ENCODE measurements around the gene PIK3CA. TPM values are rescaled to one million over a fixed set of nuclear protein-coding genes. Genes with fewer than 3 reads are reported as not detected.

The PIK3CA gene
- polyA plus RNA-seq, 3 donors = 7.4 to 9.5 (median 9.4) TPM

DNA sequence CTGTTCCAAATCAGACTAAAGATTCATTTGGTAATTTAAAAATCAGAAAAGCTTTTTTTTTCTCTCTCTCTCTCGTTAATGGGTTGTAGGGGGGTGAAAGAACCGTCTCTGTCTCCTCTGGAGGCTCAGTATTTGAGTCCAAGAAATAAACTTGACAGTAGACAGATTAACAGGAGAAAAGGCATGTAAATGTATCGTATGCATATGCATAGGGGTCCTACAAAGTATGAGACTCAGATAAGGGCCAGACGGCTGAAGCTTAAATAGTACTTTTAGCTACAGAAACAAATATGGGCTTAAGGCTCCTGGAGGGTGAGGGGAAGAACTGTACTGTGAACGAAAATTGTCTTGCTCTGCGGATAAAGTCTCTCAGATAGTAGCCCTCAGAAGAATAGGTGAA, 42.4 kb downstream of the PIK3CA start:
- Mint-ChIP-seq H3K9me3 (peaks cover 0 to 2% (median 0%) of the 10 kb centered on the region in 7 donors), H3K27me3 (ENCODE audit: low read depth in 3 of 3) (no peaks in the 10 kb centered on the region), H3K27ac (no peak overlapping the region), H3K4me3 (no peak overlapping the region), H3K4me1 (peaks cover 12% of the 10 kb centered on the region), H3K36me3 (no peaks in the 10 kb centered on the region)
- Histone ChIP-seq H3K36me3 (replicated peaks in 1 of 2; ENCODE audit: control insufficient read depth in 1 of 2, insufficient read depth in 2 of 2, low read length in 2 of 2) (no peaks in the 10 kb centered on the region), H3K4me2 (replicated peaks; ENCODE audit: extremely low read depth, low read length, poor library complexity, severe bottlenecking) (no peak overlapping the region), H3K4me1 (ENCODE audit: control insufficient read depth in 1 of 2, insufficient read depth in 2 of 2, low read length in 2 of 2) (no peaks in the 10 kb centered on the region), H4K20me1 (ENCODE audit: insufficient read depth, low read length) (peaks cover 93% of the 10 kb centered on the region), H3K4me3 (replicated peaks in 1 of 3; ENCODE audit: low read depth in 2 of 3, low read length in 3 of 3) (no peak overlapping the region), H2AFZ (ENCODE audit: insufficient read depth, low read depth, low read length, poor library complexity, severe bottlenecking) (no peak overlapping the region), H3K9me3 (replicated peaks in 1 of 2; ENCODE audit: control insufficient read depth in 1 of 2, insufficient read depth in 1 of 2, low read length in 2 of 2) (no peaks in the 10 kb centered on the region), H3K79me2 (ENCODE audit: insufficient read depth, low read length) (peaks cover 63% of the 10 kb centered on the region), H3K27ac (ENCODE audit: low read depth in 1 of 2, low read length in 2 of 2) (no peak overlapping the region), H3K9ac (ENCODE audit: insufficient read depth, low read length, poor library complexity, severe bottlenecking) (no peak overlapping the region), H3K27me3 (ENCODE audit: control insufficient read depth in 2 of 2, insufficient read depth in 2 of 2, low read length in 2 of 2) (no peaks in the 10 kb centered on the region)
- intact Hi-C loops (cut with micrococcal nuclease) = no loop called here
- TF ChIP-seq, protein P1, sequence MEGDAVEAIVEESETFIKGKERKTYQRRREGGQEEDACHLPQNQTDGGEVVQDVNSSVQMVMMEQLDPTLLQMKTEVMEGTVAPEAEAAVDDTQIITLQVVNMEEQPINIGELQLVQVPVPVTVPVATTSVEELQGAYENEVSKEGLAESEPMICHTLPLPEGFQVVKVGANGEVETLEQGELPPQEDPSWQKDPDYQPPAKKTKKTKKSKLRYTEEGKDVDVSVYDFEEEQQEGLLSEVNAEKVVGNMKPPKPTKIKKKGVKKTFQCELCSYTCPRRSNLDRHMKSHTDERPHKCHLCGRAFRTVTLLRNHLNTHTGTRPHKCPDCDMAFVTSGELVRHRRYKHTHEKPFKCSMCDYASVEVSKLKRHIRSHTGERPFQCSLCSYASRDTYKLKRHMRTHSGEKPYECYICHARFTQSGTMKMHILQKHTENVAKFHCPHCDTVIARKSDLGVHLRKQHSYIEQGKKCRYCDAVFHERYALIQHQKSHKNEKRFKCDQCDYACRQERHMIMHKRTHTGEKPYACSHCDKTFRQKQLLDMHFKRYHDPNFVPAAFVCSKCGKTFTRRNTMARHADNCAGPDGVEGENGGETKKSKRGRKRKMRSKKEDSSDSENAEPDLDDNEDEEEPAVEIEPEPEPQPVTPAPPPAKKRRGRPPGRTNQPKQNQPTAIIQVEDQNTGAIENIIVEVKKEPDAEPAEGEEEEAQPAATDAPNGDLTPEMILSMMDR (IDR thresholded peaks at IDR 0.05) = no peak
- no peak for DNase-seq
- WGBS (ENCODE audit: insufficient coverage) = 89% methylated on average over 5 of the region's 6 CpGs

DNA sequence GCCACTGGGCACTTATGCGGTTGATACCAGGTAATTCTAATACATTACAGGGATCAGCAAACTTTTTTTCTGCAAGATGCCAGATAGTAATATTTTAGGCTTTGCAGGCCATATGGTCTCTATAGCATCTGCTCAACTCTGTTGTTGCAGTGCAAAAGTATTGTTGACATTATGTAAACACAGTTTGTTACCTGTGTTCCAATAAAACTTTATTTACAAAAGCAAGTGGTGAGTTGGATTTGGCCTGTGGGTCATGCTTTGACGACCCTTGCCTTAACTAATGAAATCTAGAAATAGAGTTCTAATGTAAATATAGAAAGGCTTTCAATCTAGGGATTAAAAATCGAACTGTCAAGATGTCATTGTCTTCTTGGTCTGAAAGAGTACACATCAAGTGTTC, 44.4 kb downstream of the PIK3CA start:
- no peak overlapping the region for H3K27ac ChIP-seq (ENCODE audit: low read depth in 1 of 2, low read length in 2 of 2)
- Mint-ChIP-seq H3K4me1 (peaks cover 13% of the 10 kb centered on the region), H3K9me3 (peaks cover 0 to 2% (median 0%) of the 10 kb centered on the region in 7 donors), H3K27me3 (ENCODE audit: low read depth in 3 of 3) (no peaks in the 10 kb centered on the region), H3K4me3 (no peak overlapping the region), H3K36me3 (no peaks in the 10 kb centered on the region), H3K27ac (no peak overlapping the region)
- no peak for DNase-seq
- no peaks in the 10 kb centered on the region for H3K36me3 ChIP-seq (replicated peaks in 1 of 2; ENCODE audit: control insufficient read depth in 1 of 2, insufficient read depth in 2 of 2, low read length in 2 of 2)
- no peaks in the 10 kb centered on the region for H3K4me1 ChIP-seq (ENCODE audit: control insufficient read depth in 1 of 2, insufficient read depth in 2 of 2, low read length in 2 of 2)
- no peaks in the 10 kb centered on the region for H3K27me3 ChIP-seq (ENCODE audit: control insufficient read depth in 2 of 2, insufficient read depth in 2 of 2, low read length in 2 of 2)
- no peak overlapping the region for H3K4me3 ChIP-seq (replicated peaks in 1 of 3; ENCODE audit: low read depth in 2 of 3, low read length in 3 of 3)
- TF ChIP-seq, protein P1 (IDR thresholded peaks at IDR 0.05) = no peak
- no peak overlapping the region for H3K9ac ChIP-seq (ENCODE audit: insufficient read depth, low read length, poor library complexity, severe bottlenecking)
- H3K79me2 ChIP-seq (ENCODE audit: insufficient read depth, low read length) = peaks cover 64% of the 10 kb centered on the region
- peaks cover 96% of the 10 kb centered on the region for H4K20me1 ChIP-seq (ENCODE audit: insufficient read depth, low read length)
- no peak overlapping the region for H2AFZ ChIP-seq (ENCODE audit: insufficient read depth, low read depth, low read length, poor library complexity, severe bottlenecking)
- H3K4me2 ChIP-seq (replicated peaks; ENCODE audit: extremely low read depth, low read length, poor library complexity, severe bottlenecking) = no peak overlapping the region
- no CpG with 5 or more reads among the region's 3 CpGs for WGBS (ENCODE audit: insufficient coverage)
- H3K9me3 ChIP-seq (replicated peaks in 1 of 2; ENCODE audit: control insufficient read depth in 1 of 2, insufficient read depth in 1 of 2, low read length in 2 of 2) = no peaks in the 10 kb centered on the region
- intact Hi-C loops (cut with micrococcal nuclease) = no loop called here

All from CD14-positive monocyte (primary cell).